Right lobe of liver (tissue), 4 donors: ENCODE results near the gene TIMM17B.

ENCODE experiments used
- CTCF ChIP-seq, 4 donors: fragments of 200-600 bp in 3 of 4; fragments of 450-650 bp in 1 of 4; IDR thresholded peaks; one replicate each; pipeline versions ENCODE4 v1.5.1 to v1.8.0; 2016 to 2022; ENCODE audit warnings: antibody characterized with exemption in 4 of 4, mild to moderate bottlenecking in 2 of 4
- POLR2A ChIP-seq: fragments of 450-650 bp; IDR thresholded peaks from one replicate; pipeline ENCODE4 v1.6.1; 2017; ENCODE audit warnings: antibody characterized with exemption, mild to moderate bottlenecking
- donor health status: DM: no; HTN: no; CAD: no.
- donor health status: DM: no; HTN: no; CAD: no.
- donor health status: DM: no; HTN: yes; CAD: no.

- TF ChIP-seq CTCF (IDR thresholded peaks at IDR 0.05): no peak
- TF ChIP-seq POLR2A: no peak
These were observed 377 bp downstream of the TIMM17B start for GRCh38 chrX:48897157-48897624.
